GM12891 (cell line): ENCODE measurements around the gene FRMD5.

ENCODE experiments used
- POLR2A ChIP-seq: IDR thresholded peaks from 2 replicates; pipeline ENCODE4 v1.6.1; 2011; ENCODE audit warnings: low read depth, low read length, control low read depth
- POLR2AphosphoS5 ChIP-seq: IDR thresholded peaks from 2 replicates; pipeline ENCODE4 v1.6.1; 2011; ENCODE audit warnings: low read depth, low read length, control low read depth
- POU2F2 ChIP-seq: IDR thresholded peaks from 2 replicates; pipeline ENCODE4 v1.6.1; 2011; ENCODE audit warnings: low read depth, mild to moderate bottlenecking, control low read depth, low read length, moderate library complexity
- SPI1 ChIP-seq: IDR thresholded peaks from 2 replicates; pipeline ENCODE4 v1.6.1; 2011; ENCODE audit warnings: low read depth, low read length, control low read depth
- TAF1 ChIP-seq: IDR thresholded peaks from 2 replicates; pipeline ENCODE4 v1.6.1; 2011; ENCODE audit warnings: low read depth, low read length, control low read depth

DNA sequence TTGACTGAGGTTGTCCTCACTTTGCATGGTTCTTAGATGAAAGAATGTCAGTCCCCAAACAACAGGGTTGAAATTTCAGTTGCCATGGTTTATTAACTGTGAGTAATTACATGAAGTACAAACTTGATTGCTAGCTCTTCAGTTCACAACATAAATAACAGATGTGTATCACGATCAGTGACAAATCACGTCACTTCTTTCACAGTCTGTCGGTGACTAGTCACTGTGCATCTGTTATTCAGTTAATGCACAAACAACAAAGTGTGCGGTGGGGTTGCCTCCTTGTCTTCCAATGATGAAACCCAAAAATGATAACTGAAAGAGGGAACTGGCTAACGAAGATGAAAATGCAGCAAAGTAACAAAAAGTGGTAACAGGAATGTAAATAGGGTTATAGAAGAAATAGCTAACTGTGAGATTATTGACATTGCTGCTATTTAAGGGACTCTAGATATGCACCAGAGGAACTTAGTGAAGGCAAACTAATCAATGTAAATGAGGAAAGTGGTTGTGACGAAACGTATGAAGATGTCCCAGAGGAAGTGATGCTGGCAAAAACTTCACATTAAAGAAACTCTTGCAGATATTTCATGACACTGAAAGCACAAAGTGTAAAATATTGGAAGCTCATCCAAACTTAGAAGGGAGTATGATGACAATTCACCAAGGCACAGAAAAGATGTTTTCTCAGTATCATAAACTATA, 208.9 kb downstream of the FRMD5 start:
- TF ChIP-seq POLR2A: no peak
- no peak for TF ChIP-seq POLR2AphosphoS5
- no peak for TF ChIP-seq POU2F2
- TF ChIP-seq SPI1: no peak
- no peak for TF ChIP-seq TAF1
